HCT116 (cell line): ENCODE data around the gene CDH4. TPM values are rescaled to one million over a fixed set of nuclear protein-coding genes. Genes with fewer than 3 reads are reported as not detected.

Experiments used
- ATAC-seq: fragments of 200-7000 bp; cut with Tn5 transposase; 2 replicates; pipeline ENCODE4 v1.9.1; 2020; ENCODE audit warnings: mild to moderate bottlenecking, moderate library complexity
- BruUV-seq: library from RNA; stranded (reverse); fragments of 400-500 nt; replicated peaks from 2 replicates; lab custom pipeline; 2021; lab: Mats Ljungman, UMichigan
- CTCF ChIA-PET: fragments of 300-600 bp; sonication (Branson Sonifier 250); formaldehyde crosslinking; loops from one replicate; lab custom pipeline; 2021; ENCODE audit warnings: antibody characterized with exemption; lab: Charles Lee
- POLR2A ChIA-PET: fragments of 300-600, 350-600 bp; sonication (Branson Sonifier 250); formaldehyde crosslinking; loops from one replicate; lab custom pipeline; 2021; ENCODE audit warnings: antibody characterized with exemption; lab: Charles Lee
- RAD21 ChIA-PET, 2 experiments: fragments of 300-600 bp; sonication (Branson Sonifier 250); formaldehyde crosslinking; loops; one replicate each; lab custom pipeline; 2023; ENCODE audit warnings: low total read pairs in 2 of 2; ENCODE audit not compliant: uncharacterized antibody in 2 of 2, unreplicated experiment in 2 of 2, low non-redundant PET in 1 of 2; lab: Charles Lee
- DNase-seq: peaks from one replicate; pipeline ENCODE4 v3.0.0-alpha.2; 2010; ENCODE audit warnings: low read depth, low spot score
- H2AFZ ChIP-seq: fragments of 200-600 bp; shearing (Covaris generic), sonication (generic); 2 replicates; pipeline ENCODE4 v1.6.1; 2017; ENCODE audit warnings: low read depth, mixed run types, mixed read lengths, antibody characterized with exemption, low read length; ENCODE audit not compliant: poor library complexity, severe bottlenecking
- H3K27ac ChIP-seq: 2 replicates; pipeline ENCODE4 v1.5.1; 2012; ENCODE audit warnings: low read depth, low read length
- H3K27me3 ChIP-seq: fragments of 200-600 bp; sonication (generic); 2 replicates; pipeline ENCODE4 v1.6.1; 2016; ENCODE audit warnings: mixed run types, low read length, mixed read lengths; ENCODE audit not compliant: insufficient read depth
- H3K36me3 ChIP-seq, 2 experiments: fragments of 200-500 bp in 1 of 2; fragments of 200-600 bp in 1 of 2; sonication (Bioruptor generic) in 1 of 2; sonication (generic) in 1 of 2; 2 replicates each; pipeline versions ENCODE4 v1.5.1 to v1.6.1; 2014 to 2016; ENCODE audit warnings: low read length in 2 of 2, inconsistent platforms in 1 of 2, mixed read lengths in 1 of 2, mixed run types in 1 of 2; ENCODE audit not compliant: insufficient read depth in 2 of 2, control insufficient read depth in 1 of 2
- H3K4me1 ChIP-seq, 2 experiments: fragments of 200-600 bp in 1 of 2; sonication (generic) in 1 of 2; 2 replicates each; pipeline versions ENCODE4 v1.5.1 to v1.6.1; 2012 to 2017; ENCODE audit warnings: low read length in 2 of 2, inconsistent platforms in 1 of 2, mild to moderate bottlenecking in 1 of 2, mixed read lengths in 1 of 2, mixed run types in 1 of 2, moderate library complexity in 1 of 2; ENCODE audit not compliant: insufficient read depth in 2 of 2, control insufficient read depth in 1 of 2
- H3K4me2 ChIP-seq: fragments of 200-600 bp; sonication (generic); 2 replicates; pipeline ENCODE4 v1.6.1; 2017; ENCODE audit warnings: mixed run types, low read length, mixed read lengths
- H3K4me3 ChIP-seq, 2 experiments: fragments of 200-600 bp in 1 of 2; sonication (generic) in 1 of 2; replicated peaks in 1 of 2; 2 replicates each; pipeline ENCODE4 v1.5.1; 2011 to 2016; ENCODE audit warnings: low read length in 2 of 2, control low read depth in 1 of 2, low read depth in 1 of 2, mild to moderate bottlenecking in 1 of 2, mixed read lengths in 1 of 2, mixed run types in 1 of 2
- H3K79me2 ChIP-seq: fragments of 200-600 bp; sonication (generic); 2 replicates; pipeline ENCODE4 v1.6.1; 2017; ENCODE audit warnings: mild to moderate bottlenecking, mixed run types, low read length, moderate library complexity, mixed read lengths; ENCODE audit not compliant: insufficient read depth
- H3K9ac ChIP-seq: fragments of 200-600 bp; sonication (generic); 2 replicates; pipeline ENCODE4 v1.6.1; 2016; ENCODE audit warnings: low read length, mixed read lengths
- H3K9me2 ChIP-seq: fragments of 200-600 bp; sonication (generic), shearing (Covaris generic); 2 replicates; pipeline ENCODE4 v1.6.1; 2017; ENCODE audit warnings: mixed run types, mild to moderate bottlenecking, moderate library complexity; ENCODE audit not compliant: insufficient read depth
- H3K9me3 ChIP-seq, 2 experiments: fragments of 200-500 bp in 1 of 2; fragments of 200-600 bp in 1 of 2; sonication (Bioruptor generic) in 1 of 2; sonication (generic) in 1 of 2; 2 replicates each; pipeline ENCODE4 v1.6.1; 2014 to 2017; ENCODE audit warnings: low read length in 2 of 2, mixed read lengths in 2 of 2, inconsistent platforms in 1 of 2, low read depth in 1 of 2, mild to moderate bottlenecking in 1 of 2, mixed run types in 1 of 2, moderate library complexity in 1 of 2; ENCODE audit not compliant: control insufficient read depth in 1 of 2, insufficient read depth in 1 of 2
- H4K20me1 ChIP-seq: fragments of 200-600 bp; sonication (generic), shearing (Covaris generic); 2 replicates; pipeline ENCODE4 v1.6.1; 2017; ENCODE audit warnings: mixed run types, mild to moderate bottlenecking, moderate library complexity; ENCODE audit not compliant: insufficient read depth
- ATF3 ChIP-seq: IDR thresholded peaks from 2 replicates; pipeline ENCODE4 v1.6.1; 2012
- CBX3 ChIP-seq: IDR thresholded peaks from 2 replicates; pipeline ENCODE4 v1.6.1; 2012; ENCODE audit warnings: low read depth
- CEBPB ChIP-seq: IDR thresholded peaks from 2 replicates; pipeline ENCODE4 v1.6.1; 2012; ENCODE audit warnings: low read depth
- CTCF ChIP-seq, 3 experiments: fragments of 200-600 bp in 1 of 3; sonication (generic) in 1 of 3; IDR thresholded peaks in 2 of 3; conservative IDR thresholded peaks in 1 of 3; 2 replicates each; pipeline ENCODE4 v1.5.1; 2012 to 2017; ENCODE audit warnings: low read depth in 2 of 3, low read length in 2 of 3, antibody characterized with exemption in 1 of 3, borderline replicate concordance in 1 of 3, control low read depth in 1 of 3, mild to moderate bottlenecking in 1 of 3, mixed read lengths in 1 of 3, mixed run types in 1 of 3, moderate library complexity in 1 of 3; ENCODE audit not compliant: insufficient read depth in 1 of 3
- ELF1 ChIP-seq: IDR thresholded peaks from 2 replicates; pipeline ENCODE4 v1.6.1; 2012; ENCODE audit warnings: low read depth, borderline replicate concordance
- EZH2 ChIP-seq: fragments of 200-600 bp; sonication (generic); IDR thresholded peaks from 2 replicates; pipeline ENCODE4 v1.6.1; 2017; ENCODE audit warnings: antibody characterized with exemption, mixed run types
- EZH2phosphoT487 ChIP-seq: fragments of 200-600 bp; IDR thresholded peaks from 2 replicates; pipeline ENCODE4 v1.6.1; 2018; ENCODE audit warnings: antibody characterized with exemption, borderline replicate concordance
- FOSL1 ChIP-seq: IDR thresholded peaks from 2 replicates; pipeline ENCODE4 v1.6.1; 2012; ENCODE audit warnings: low read depth
- JUND ChIP-seq: IDR thresholded peaks from 2 replicates; pipeline ENCODE4 v1.6.1; 2012
- POLR2A ChIP-seq: IDR thresholded peaks from 2 replicates; pipeline ENCODE4 v1.7.0; 2011; ENCODE audit warnings: borderline replicate concordance; ENCODE audit not compliant: insufficient read depth, insufficient read length; ENCODE audit errors: extremely low read depth
- POLR2AphosphoS5 ChIP-seq: IDR thresholded peaks from 2 replicates; pipeline ENCODE4 v1.6.1; 2011; ENCODE audit warnings: mild to moderate bottlenecking, low read depth, low read length, moderate library complexity
- RAD21 ChIP-seq: IDR thresholded peaks from 2 replicates; pipeline ENCODE4 v1.6.1; 2012; ENCODE audit warnings: low read depth, mild to moderate bottlenecking
- SIN3A ChIP-seq: IDR thresholded peaks from 2 replicates; pipeline ENCODE4 v1.6.1; 2012; ENCODE audit warnings: low read depth
- SP1 ChIP-seq: IDR thresholded peaks from 2 replicates; pipeline ENCODE4 v1.6.1; 2012; ENCODE audit warnings: low read depth
- TCF7L2 ChIP-seq: IDR thresholded peaks from 2 replicates; pipeline ENCODE4 v1.7.0; 2011; ENCODE audit warnings: borderline replicate concordance, inconsistent platforms; ENCODE audit not compliant: insufficient read depth, insufficient read length; ENCODE audit errors: extremely low read depth
- YY1 ChIP-seq: IDR thresholded peaks from 2 replicates; pipeline ENCODE4 v1.6.1; 2011; ENCODE audit warnings: low read length, low read depth, moderate library complexity, mild to moderate bottlenecking; ENCODE audit not compliant: insufficient replicate concordance; ENCODE audit errors: extremely low read depth
- ZBTB33 ChIP-seq: IDR thresholded peaks from 2 replicates; pipeline ENCODE4 v1.6.1; 2011; ENCODE audit warnings: mild to moderate bottlenecking, low read length, moderate library complexity; ENCODE audit not compliant: insufficient replicate concordance; ENCODE audit errors: extremely low read depth
- ZFX ChIP-seq: fragments of 450-650 bp; IDR thresholded peaks from 2 replicates; pipeline ENCODE4 v1.6.1; 2017
- ZNF274 ChIP-seq: fragments of 200-500 bp; sonication (Bioruptor generic); IDR thresholded peaks from 2 replicates; pipeline ENCODE4 v1.6.1; 2014; ENCODE audit warnings: mild to moderate bottlenecking, low read depth, low read length, inconsistent platforms
- intact Hi-C: fragments of 100-400 bp; cut with micrococcal nuclease; formaldehyde crosslinking; loops from 2 replicates; pipeline ENCODE4 v1.10.0; 2022
- total RNA-seq: library from RNA; stranded (reverse); gene quantifications from one replicate; pipeline ENCODE4 v1.2.1, GENCODE V29; 2021; ENCODE audit not compliant: unreplicated experiment

CDH4 gene
- total RNA-seq, 1 experiment from 2014 or later = not detected

GRCh38 chr20:61290721-61291120 is 38.7 kb downstream of the CDH4 start:
- CTCF ChIA-PET = no interaction called here
- BruUV-seq = no TSS peak
- no peak for TF ChIP-seq ZNF274
- no peak for TF ChIP-seq FOSL1
- no peak for TF ChIP-seq YY1
- no peak for TF ChIP-seq ELF1
- TF ChIP-seq POLR2AphosphoS5 = no peak
- TF ChIP-seq POLR2A = no peak
- no peak for TF ChIP-seq CBX3
- TF ChIP-seq TCF7L2 = no peak
- no peak for TF ChIP-seq ZFX
- no peak for TF ChIP-seq EZH2
- TF ChIP-seq CTCF (IDR thresholded peaks at IDR 0.05 in 2 of 3, conservative IDR thresholded peaks at IDR 0.05 in 1 of 3; ENCODE audit: borderline replicate concordance in 1 of 3, insufficient read depth in 1 of 3, low read depth in 2 of 3, low read length in 2 of 3) = no peak
- TF ChIP-seq ATF3 = no peak
- no peak for TF ChIP-seq CEBPB
- no peak for TF ChIP-seq JUND
- TF ChIP-seq EZH2phosphoT487 = no peak
- no peak for TF ChIP-seq RAD21
- TF ChIP-seq SP1 = no peak
- no peak for TF ChIP-seq ZBTB33
- no peak for TF ChIP-seq SIN3A
- TF ChIP-seq, all 23 proteins: peak for 0
- H3K9me2 ChIP-seq = no peaks in the 10 kb centered on the region
- POLR2A ChIA-PET = no interaction called here
- H3K27me3 ChIP-seq = no peaks in the 10 kb centered on the region
- no peak overlapping the region for H3K4me2 ChIP-seq
- ATAC-seq (no peak), DNase-seq (no peak)
- intact Hi-C loops = no loop called here
- RAD21 ChIA-PET = no interaction called here
- no peak overlapping the region for H3K27ac ChIP-seq
- no peak overlapping the region for H3K9ac ChIP-seq
- H3K79me2 ChIP-seq = no peaks in the 10 kb centered on the region
- H3K9me3 ChIP-seq = peaks cover 7 to 28% of the 10 kb centered on the region in 2 experiments; a peak in 2 of 4 replicates
- H4K20me1 ChIP-seq = no peaks in the 10 kb centered on the region
- no peaks in the 10 kb centered on the region for H3K36me3 ChIP-seq
- no peak overlapping the region for H3K4me3 ChIP-seq
- H2AFZ ChIP-seq = no peak overlapping the region
- no peaks in the 10 kb centered on the region for H3K4me1 ChIP-seq
